Ovary (tissue), 3 donors: ENCODE data around the gene GPR32.

Source experiments
- CTCF ChIP-seq, 3 donors: fragments of 450-650 bp in 2 of 3; fragments of 200-600 bp in 1 of 3; IDR thresholded peaks; one replicate each; pipeline versions ENCODE4 v1.5.1 to v1.8.0; 2016 to 2022; ENCODE audit warnings: antibody characterized with exemption in 3 of 3, mild to moderate bottlenecking in 1 of 3
- EP300 ChIP-seq: sonication (generic); formaldehyde crosslinking; IDR thresholded peaks from one replicate; pipeline ENCODE4 v1.6.1; 2017; ENCODE audit warnings: antibody characterized with exemption
- POLR2A ChIP-seq: fragments of 450-650 bp; IDR thresholded peaks from one replicate; pipeline ENCODE4 v1.6.1; 2017; ENCODE audit warnings: antibody characterized with exemption, mild to moderate bottlenecking, moderate library complexity
- donor health status: DM: no; HTN: no; CAD: no.

GRCh38 chr19:50795664-50796073 lies 25.4 kb downstream of the GPR32 start:
- TF ChIP-seq CTCF (IDR thresholded peaks at IDR 0.05) (no peak), EP300 (no peak), POLR2A (no peak)
